Stimulated activated CD4-positive, alpha-beta T cell treated with anti-CD3 and anti-CD28 coated beads, Interleukin-2, amount 100 ng/mL, for 48 hours (primary cell): Measurements from ENCODE around the gene ANKRD44.

Source experiments
- DNase-seq, 2 donors: peaks; one replicate each; pipeline ENCODE4 v3.0.0-alpha.2; 2020

ANKRD44 gene

GRCh38 chr2:197101519-197101918, 209.1 kb downstream of the ANKRD44 start:
- DNase-seq: no peak

- DNase-seq: no peak
Measured at GRCh38 chr2:197097578-197098366, 212.8 kb downstream of the ANKRD44 start.

GRCh38 chr2:197096649-197097048, 213.9 kb downstream of the ANKRD44 start:
- no peak for DNase-seq

- no peak for DNase-seq
Measured at GRCh38 chr2:197092431-197092830, 218.1 kb downstream of the ANKRD44 start.

GRCh38 chr2:197090742-197091367, 219.7 kb downstream of the ANKRD44 start:
- no peak for DNase-seq

GRCh38 chr2:197089655-197090054, 220.9 kb downstream of the ANKRD44 start:
- no peak for DNase-seq

GRCh38 chr2:197088694-197089093, 221.9 kb downstream of the ANKRD44 start:
- DNase-seq: no peak

- DNase-seq: no peak
Measured at GRCh38 chr2:197086500-197086899, 224.1 kb downstream of the ANKRD44 start.

GRCh38 chr2:197085665-197086064, 224.9 kb downstream of the ANKRD44 start:
- DNase-seq: no peak

GRCh38 chr2:197081294-197081693, 229.3 kb downstream of the ANKRD44 start:
- DNase-seq: no peak

GRCh38 chr2:197080578-197081216, 229.9 kb downstream of the ANKRD44 start:
- no peak for DNase-seq

GRCh38 chr2:197079832-197080555, 230.6 kb downstream of the ANKRD44 start:
- DNase-seq: no peak

- DNase-seq: no peak
Measured at GRCh38 chr2:197079414-197079813, 231.2 kb downstream of the ANKRD44 start.

GRCh38 chr2:197078535-197078934, 232.0 kb downstream of the ANKRD44 start:
- DNase-seq: no peak

- no peak for DNase-seq
Measured at GRCh38 chr2:197077336-197077735, 233.2 kb downstream of the ANKRD44 start.

- DNase-seq: no peak
Measured at GRCh38 chr2:197076652-197077051, 233.9 kb downstream of the ANKRD44 start.

- DNase-seq: peak in 1 of 2 donors; percentile 6
Measured at GRCh38 chr2:197075754-197076337, 234.7 kb downstream of the ANKRD44 start.

- DNase-seq: no peak
Measured at GRCh38 chr2:197075281-197075680, 235.3 kb downstream of the ANKRD44 start.

- DNase-seq: no peak
Measured at GRCh38 chr2:197073701-197074433, 236.7 kb downstream of the ANKRD44 start.

- no peak for DNase-seq
Measured at GRCh38 chr2:197073270-197073669, 237.3 kb downstream of the ANKRD44 start.

- no peak for DNase-seq
Measured at GRCh38 chr2:197072533-197072932, 238.0 kb downstream of the ANKRD44 start.

GRCh38 chr2:197071790-197072436, 238.7 kb downstream of the ANKRD44 start:
- DNase-seq: no peak
